Measurements from ENCODE around the gene BEND5. TPM values are rescaled to one million over a fixed set of nuclear protein-coding genes. Genes with fewer than 3 reads are reported as not detected.

The BEND5 gene
- total and polyA plus RNA-seq, 2 of the 8 experiments (the other 6 are each of a cell fraction or from before 2014, with no cell fraction given): 3.8 to 7.5 TPM

- Histone ChIP-seq H4K5ac (ENCODE audit: insufficient read length, low read depth, low read length) (no peak overlapping the region), H3K23me2 (ENCODE audit: low read depth, low read length) (no peaks in the 10 kb centered on the region), H2BK120ac (replicated peaks; ENCODE audit: low read depth, low read length) (no peak overlapping the region), H3K27me3 (replicated peaks in 1 of 4; ENCODE audit: control insufficient read depth in 3 of 4, extremely low read depth in 1 of 4, insufficient read depth in 3 of 4, low read length in 3 of 4) (no peaks in the 10 kb centered on the region), H3K14ac (ENCODE audit: insufficient read length) (no peak overlapping the region), H2BK12ac (ENCODE audit: low read depth, low read length) (no peak overlapping the region), H3K4me1 (replicated peaks in 1 of 4; ENCODE audit: control insufficient read depth in 3 of 4, insufficient read depth in 4 of 4, low read length in 3 of 4) (peaks cover 0 to 5% (median 0%) of the 10 kb centered on the region in 4 experiments; a peak in 1 of 7 replicates), H3K9me3 (ENCODE audit: insufficient read depth in 2 of 2, low read depth in 1 of 2, low read length in 1 of 2) (no peaks in the 10 kb centered on the region), H2BK15ac (ENCODE audit: low read length) (no peak overlapping the region), H4K8ac (ENCODE audit: extremely low read depth, insufficient read depth, low read length) (no peak overlapping the region), H3K4me2 (ENCODE audit: insufficient read depth in 1 of 2, low read depth in 2 of 2, low read length in 2 of 2) (no peak overlapping the region), H3K4me3 (ENCODE audit: extremely low read depth in 1 of 4, insufficient read depth in 2 of 4, low read depth in 3 of 4, low read length in 4 of 4) (no peak overlapping the region), H4K91ac (replicated peaks; ENCODE audit: insufficient read length, low read length) (no peak overlapping the region), H3K56ac (replicated peaks; ENCODE audit: insufficient read length, low read depth, low read length) (no peak overlapping the region), H3K9ac (replicated peaks in 1 of 4; ENCODE audit: extremely low read depth in 1 of 4, low read depth in 3 of 4, low read length in 3 of 4) (no peak overlapping the region), H3K23ac (ENCODE audit: insufficient read length) (no peak overlapping the region), H2BK5ac (ENCODE audit: low read depth, low read length) (no peak overlapping the region), H2AK5ac (ENCODE audit: low read depth, low read length) (no peak overlapping the region), H4K20me1 (replicated peaks in 1 of 2; ENCODE audit: control insufficient read depth in 1 of 2, insufficient read depth in 2 of 2, low read length in 2 of 2) (no peaks in the 10 kb centered on the region), H3K18ac (ENCODE audit: extremely low read depth, low read length) (no peak overlapping the region), H3K36me3 (ENCODE audit: control insufficient read depth in 2 of 4, insufficient read depth in 4 of 4, low read length in 3 of 4) (no peaks in the 10 kb centered on the region), H3K4ac (replicated peaks; ENCODE audit: insufficient read length, low read depth, low read length) (no peak overlapping the region), H2BK20ac (ENCODE audit: low read length) (no peak overlapping the region), H3K79me1 (ENCODE audit: low read depth, low read length) (no peaks in the 10 kb centered on the region), H2AFZ (ENCODE audit: low read length) (no peak overlapping the region), H3K27ac (ENCODE audit: low read depth, low read length) (no peak overlapping the region), H3K79me2 (ENCODE audit: control insufficient read depth in 1 of 2, insufficient read depth in 2 of 2, low read length in 2 of 2) (no peaks in the 10 kb centered on the region)
- FAIRE-seq (no peak), DNase-seq (ENCODE audit: low read depth in 1 of 2, low spot score in 2 of 2) (no peak)
- no peak for TF ChIP-seq NANOG (IDR thresholded peaks at IDR 0.05; ENCODE audit: insufficient read depth, low read depth, low read length, poor library complexity, severe bottlenecking)
- TF ChIP-seq KDM4A (IDR thresholded peaks at IDR 0.05; ENCODE audit: low read depth, low read length, severe bottlenecking): no peak
- TF ChIP-seq BCL11A (IDR thresholded peaks at IDR 0.05; ENCODE audit: low read depth in 2 of 2, low read length in 2 of 2): no peak
- no peak for TF ChIP-seq BRCA1 (IDR thresholded peaks at IDR 0.05; ENCODE audit: low read depth, low read length)
- no peak for TF ChIP-seq RFX5 (IDR thresholded peaks at IDR 0.05; ENCODE audit: borderline replicate concordance, low read depth, low read length)
- no peak for TF ChIP-seq KDM5A (IDR thresholded peaks at IDR 0.05; ENCODE audit: low read length)
- TF ChIP-seq SP1 (IDR thresholded peaks at IDR 0.05; ENCODE audit: low read depth, low read length): no peak
- no peak for TF ChIP-seq JUN (IDR thresholded peaks at IDR 0.05; ENCODE audit: low read depth, low read length)
- TF ChIP-seq FOSL1 (IDR thresholded peaks at IDR 0.05; ENCODE audit: insufficient read depth, low read depth, low read length): no peak
- TF ChIP-seq YY1 (IDR thresholded peaks at IDR 0.05; ENCODE audit: low read depth, low read length): no peak
- TF ChIP-seq GTF2F1 (IDR thresholded peaks at IDR 0.05; ENCODE audit: borderline replicate concordance, low read depth, low read length): no peak
- ChIA-PET CTCF (ENCODE audit: partially characterized antibody) (interaction anchor here (1.2 to 11.4 kb wide), 4 partner anchors 9 to 119 kb away, joined by 3 to 203 read pairs (median 10); no protein-coding TSS in a partner anchor), POLR2A (ENCODE audit: partially characterized antibody) (no interaction called here)
- 82% methylated on average over 5 of the region's 5 CpGs; no CpG with 5 or more reads in 1 of the 2 experiments for WGBS, 2 experiments (ENCODE audit: extremely low coverage in 1 of 2, insufficient coverage in 1 of 2, insufficient read length in 1 of 2, insufficient replicate concordance in 2 of 2, low coverage in 1 of 2, low lambda C conversion rate in 2 of 2, missing lambda C conversion rate in 1 of 2)
These were observed 85.2 kb downstream of the BEND5 start for GRCh38 chr1:48691429-48692001.

Data from H1 (cell line).